H9 (cell line): ENCODE measurements around the gene CSTPP1. TPM values are rescaled to one million over a fixed set of nuclear protein-coding genes. Genes with fewer than 3 reads are reported as not detected.

Experiments
- DNase-seq: peaks from one replicate; pipeline ENCODE4 v3.0.0-alpha.2; 2017
- H2AFZ ChIP-seq: one replicate; pipeline ENCODE4 v1.6.1; 2013; ENCODE audit warnings: mild to moderate bottlenecking, low read length, control low read depth, moderate library complexity
- H2AK5ac ChIP-seq: 2 replicates; pipeline ENCODE4 v1.6.1; 2013; ENCODE audit warnings: low read length, control low read depth, mixed read lengths; ENCODE audit not compliant: insufficient read length
- H2BK120ac ChIP-seq: one replicate; pipeline ENCODE4 v1.6.1; 2013; ENCODE audit warnings: low read depth, mild to moderate bottlenecking, low read length, control low read depth, inconsistent platforms; ENCODE audit not compliant: poor library complexity, severe bottlenecking
- H2BK12ac ChIP-seq: 2 replicates; pipeline ENCODE4 v1.6.1; 2013; ENCODE audit warnings: low read length, control low read depth, mixed read lengths, low read depth; ENCODE audit not compliant: insufficient read length
- H2BK15ac ChIP-seq: 2 replicates; pipeline ENCODE4 v1.6.1; 2013; ENCODE audit warnings: low read depth, low read length, control low read depth
- H2BK20ac ChIP-seq: one replicate; pipeline ENCODE4 v1.6.1; 2013; ENCODE audit warnings: low read depth, mild to moderate bottlenecking, low read length, control low read depth, inconsistent platforms; ENCODE audit not compliant: poor library complexity, severe bottlenecking
- H2BK5ac ChIP-seq: 2 replicates; pipeline ENCODE4 v1.6.1; 2013; ENCODE audit warnings: low read length, control low read depth, mixed read lengths; ENCODE audit not compliant: insufficient read length
- H3K14ac ChIP-seq: 2 replicates; pipeline ENCODE4 v1.6.1; 2013; ENCODE audit warnings: low read length, control low read depth; ENCODE audit not compliant: insufficient read depth
- H3K18ac ChIP-seq: 2 replicates; pipeline ENCODE4 v1.6.1; 2013; ENCODE audit warnings: low read depth, mild to moderate bottlenecking, mixed read lengths, low read length, control low read depth; ENCODE audit not compliant: insufficient read length
- H3K23ac ChIP-seq: 2 replicates; pipeline ENCODE4 v1.6.1; 2013; ENCODE audit warnings: low read length, control low read depth, mixed read lengths, low read depth; ENCODE audit not compliant: insufficient read length
- H3K23me2 ChIP-seq: 2 replicates; pipeline ENCODE4 v1.6.1; 2013; ENCODE audit warnings: low read depth, mild to moderate bottlenecking, mixed read lengths, low read length, control low read depth; ENCODE audit not compliant: insufficient read length, poor library complexity, severe bottlenecking
- H3K27ac ChIP-seq: 2 replicates; pipeline ENCODE4 v1.5.1; 2013; ENCODE audit warnings: low read length, control low read depth, mixed read lengths, low read depth; ENCODE audit not compliant: insufficient read length
- H3K27me3 ChIP-seq: 2 replicates; pipeline ENCODE4 v1.6.1; 2013; ENCODE audit warnings: low read length, control low read depth, inconsistent platforms; ENCODE audit not compliant: insufficient read depth
- H3K4ac ChIP-seq: 2 replicates; pipeline ENCODE4 v1.6.1; 2013; ENCODE audit warnings: low read depth, mild to moderate bottlenecking, control low read depth, inconsistent platforms, low read length, moderate library complexity
- H3K4me1 ChIP-seq: 2 replicates; pipeline ENCODE4 v1.6.1; 2013; ENCODE audit warnings: low read length, control low read depth, inconsistent platforms; ENCODE audit not compliant: insufficient read depth
- H3K4me2 ChIP-seq: 2 replicates; pipeline ENCODE4 v1.6.1; 2013; ENCODE audit warnings: low read length, control low read depth, mixed read lengths; ENCODE audit not compliant: insufficient read length, insufficient read depth
- H3K56ac ChIP-seq: 2 replicates; pipeline ENCODE4 v1.6.1; 2013; ENCODE audit warnings: low read depth, mild to moderate bottlenecking, mixed read lengths, low read length, control low read depth; ENCODE audit not compliant: insufficient read length
- H3K79me1 ChIP-seq: 2 replicates; pipeline ENCODE4 v1.6.1; 2013; ENCODE audit warnings: low read depth, mild to moderate bottlenecking, moderate library complexity, low read length, control low read depth, inconsistent platforms; ENCODE audit not compliant: insufficient read depth, poor library complexity, severe bottlenecking
- H3K79me2 ChIP-seq: 2 replicates; pipeline ENCODE4 v1.6.1; 2013; ENCODE audit warnings: low read length, control low read depth, inconsistent platforms; ENCODE audit not compliant: insufficient read depth
- H3K9ac ChIP-seq: 2 replicates; pipeline ENCODE4 v1.6.1; 2013; ENCODE audit warnings: low read length, control low read depth, mixed read lengths; ENCODE audit not compliant: insufficient read length; ENCODE audit errors: extremely low read depth
- H3K9me3 ChIP-seq: one replicate; pipeline ENCODE4 v1.6.1; 2013; ENCODE audit warnings: low read depth, low read length, inconsistent platforms; ENCODE audit not compliant: control insufficient read depth
- H3T11ph ChIP-seq: one replicate; pipeline ENCODE4 v1.6.1; 2013; ENCODE audit warnings: mild to moderate bottlenecking, low read length, control low read depth, inconsistent platforms
- H4K20me1 ChIP-seq: one replicate; pipeline ENCODE4 v1.6.1; 2013; ENCODE audit not compliant: control insufficient read depth, insufficient read length, insufficient read depth
- H4K5ac ChIP-seq: 2 replicates; pipeline ENCODE4 v1.6.1; 2013; ENCODE audit warnings: low read depth, mild to moderate bottlenecking, mixed read lengths, low read length, control low read depth; ENCODE audit not compliant: insufficient read length
- H4K8ac ChIP-seq: replicated peaks from 2 replicates; pipeline ENCODE4 v1.6.1; 2013; ENCODE audit warnings: low read length, control low read depth, mixed read lengths, low read depth; ENCODE audit not compliant: insufficient read length
- H4K91ac ChIP-seq: 2 replicates; pipeline ENCODE4 v1.6.1; 2013; ENCODE audit warnings: low read depth, mild to moderate bottlenecking, moderate library complexity, mixed read lengths, low read length, control low read depth; ENCODE audit not compliant: insufficient read length
- H3K27ac Mint-ChIP-seq, 3 experiments: 2 replicates in 2 of 3; 3 replicates in 1 of 3; pipeline ENCODE4 v1.8.0; 2020 to 2021; ENCODE audit warnings: mixed read lengths in 3 of 3, mild to moderate bottlenecking in 1 of 3, moderate library complexity in 1 of 3
- H3K27me3 Mint-ChIP-seq: 2 replicates; pipeline ENCODE4 v1.8.0; 2021; ENCODE audit warnings: low read depth, mild to moderate bottlenecking, moderate library complexity, mixed read lengths
- H3K36me3 Mint-ChIP-seq, 3 experiments: 2 replicates in 2 of 3; 3 replicates in 1 of 3; pipeline ENCODE4 v1.8.0; 2020 to 2021; ENCODE audit warnings: low read depth in 3 of 3, mixed read lengths in 3 of 3; ENCODE audit not compliant: insufficient read depth in 1 of 3
- H3K4me1 Mint-ChIP-seq, 2 experiments: 2 replicates each; pipeline ENCODE4 v1.8.0; 2020; ENCODE audit warnings: mixed read lengths in 2 of 2
- H3K4me3 Mint-ChIP-seq, 2 experiments: 2 replicates in 1 of 2; 3 replicates in 1 of 2; pipeline ENCODE4 v1.8.0; 2020 to 2021; ENCODE audit warnings: mild to moderate bottlenecking in 2 of 2, mixed read lengths in 2 of 2, moderate library complexity in 1 of 2
- H3K9me3 Mint-ChIP-seq, 2 experiments: 2 replicates in 1 of 2; 3 replicates in 1 of 2; pipeline ENCODE4 v1.8.0; 2020; ENCODE audit warnings: mild to moderate bottlenecking in 2 of 2, mixed read lengths in 2 of 2, moderate library complexity in 1 of 2
- WGBS: extraction: QIAGEN DNeasy Blood & Tissue Kit; methylation state at CpG from one replicate; pipeline ENCODE4 v1.1.7; 2013; ENCODE audit warnings: missing lambda C conversion rate, low lambda C conversion rate, mixed read lengths; ENCODE audit not compliant: insufficient read length; ENCODE audit errors: extremely low coverage; 5-methylcytosine and 5-hydroxymethylcytosine counted together
- total RNA-seq: library from RNA; stranded (reverse); gene quantifications from 2 replicates; pipeline ENCODE4 v1.2.1, GENCODE V29; 2021
- TF ChIP-seq, protein P1 (sequence below): fragments of 200-600 bp; sonication (generic); conservative IDR thresholded peaks from 3 replicates; pipeline ENCODE4 v1.8.0; 2021; ENCODE audit warnings: antibody characterized with exemption, mild to moderate bottlenecking

The CSTPP1 gene
- total RNA-seq, 1 experiment from 2014 or later = 21.2 TPM

DNA sequence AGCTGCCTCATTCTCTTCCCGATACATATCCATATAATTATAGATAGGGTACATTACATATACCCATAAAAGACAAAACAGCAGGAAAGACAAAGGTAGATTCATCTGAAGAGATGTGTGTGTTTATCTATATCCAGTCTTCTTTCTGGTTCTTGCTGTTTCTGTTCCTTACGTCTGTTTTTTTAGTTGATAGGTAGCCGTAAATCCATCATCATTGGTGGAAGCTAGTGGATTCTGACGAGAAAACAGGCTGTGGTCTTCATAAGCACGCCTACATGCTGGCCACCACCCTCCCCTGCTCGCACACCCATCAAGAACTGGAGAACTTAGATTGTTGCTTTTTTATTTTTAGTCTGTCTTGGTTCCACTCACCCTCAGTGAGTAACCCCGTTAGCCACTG, 188.5 kb downstream of the CSTPP1 start:
- Histone ChIP-seq H2AK5ac (no peak overlapping the region), H3T11ph (no peak overlapping the region), H3K27ac (no peak overlapping the region), H4K5ac (no peak overlapping the region), H3K18ac (no peak overlapping the region), H3K9me3 (no peaks in the 10 kb centered on the region), H3K4me2 (no peak overlapping the region), H4K91ac (no peak overlapping the region), H2BK120ac (no peak overlapping the region), H3K23me2 (no peaks in the 10 kb centered on the region), H3K79me2 (no peaks in the 10 kb centered on the region), H3K79me1 (no peaks in the 10 kb centered on the region), H3K56ac (no peak overlapping the region), H2BK20ac (no peak overlapping the region), H3K4ac (no peak overlapping the region), H3K9ac (no peak overlapping the region), H3K14ac (no peak overlapping the region), H2BK15ac (no peak overlapping the region), H4K8ac (no peak overlapping the region), H3K27me3 (no peaks in the 10 kb centered on the region), H2BK12ac (no peak overlapping the region), H4K20me1 (no peaks in the 10 kb centered on the region), H2BK5ac (no peak overlapping the region), H3K4me1 (0 out of 2 replicates have a peak, but pooled peaks cover 5% of the 10 kb centered on the region), H2AFZ (no peak overlapping the region), H3K23ac (no peak overlapping the region)
- TF ChIP-seq, protein P1, sequence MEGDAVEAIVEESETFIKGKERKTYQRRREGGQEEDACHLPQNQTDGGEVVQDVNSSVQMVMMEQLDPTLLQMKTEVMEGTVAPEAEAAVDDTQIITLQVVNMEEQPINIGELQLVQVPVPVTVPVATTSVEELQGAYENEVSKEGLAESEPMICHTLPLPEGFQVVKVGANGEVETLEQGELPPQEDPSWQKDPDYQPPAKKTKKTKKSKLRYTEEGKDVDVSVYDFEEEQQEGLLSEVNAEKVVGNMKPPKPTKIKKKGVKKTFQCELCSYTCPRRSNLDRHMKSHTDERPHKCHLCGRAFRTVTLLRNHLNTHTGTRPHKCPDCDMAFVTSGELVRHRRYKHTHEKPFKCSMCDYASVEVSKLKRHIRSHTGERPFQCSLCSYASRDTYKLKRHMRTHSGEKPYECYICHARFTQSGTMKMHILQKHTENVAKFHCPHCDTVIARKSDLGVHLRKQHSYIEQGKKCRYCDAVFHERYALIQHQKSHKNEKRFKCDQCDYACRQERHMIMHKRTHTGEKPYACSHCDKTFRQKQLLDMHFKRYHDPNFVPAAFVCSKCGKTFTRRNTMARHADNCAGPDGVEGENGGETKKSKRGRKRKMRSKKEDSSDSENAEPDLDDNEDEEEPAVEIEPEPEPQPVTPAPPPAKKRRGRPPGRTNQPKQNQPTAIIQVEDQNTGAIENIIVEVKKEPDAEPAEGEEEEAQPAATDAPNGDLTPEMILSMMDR = no peak
- WGBS = no CpG with 5 or more reads among the region's 7 CpGs
- Mint-ChIP-seq H3K4me1 (peaks cover 15 to 24% of the 10 kb centered on the region in 2 experiments), H3K27me3 (no peaks in the 10 kb centered on the region), H3K9me3 (no peaks in the 10 kb centered on the region), H3K27ac (no peak overlapping the region; a peak in 1 of 7 replicates), H3K36me3 (no peaks in the 10 kb centered on the region), H3K4me3 (no peak overlapping the region)
- no peak for DNase-seq
